Prostate gland (tissue), 2 donors: ENCODE results near the gene KXD1.

ENCODE experiments used
- POLR2A ChIP-seq: fragments of 450-650 bp; IDR thresholded peaks from one replicate; pipeline ENCODE4 v1.6.1; 2016; ENCODE audit warnings: antibody characterized with exemption, mild to moderate bottlenecking
- TF ChIP-seq, protein P1 (sequence below), 4 experiments: fragments of 200-600 bp in 2 of 4; fragments of 450-650 bp in 2 of 4; sonication (generic) in 2 of 4; IDR thresholded peaks; 1 replicate in 3 of 4; 2 replicates in 1 of 4; pipeline ENCODE4 v1.5.1; 2016 to 2019; ENCODE audit warnings: antibody characterized with exemption in 4 of 4, mild to moderate bottlenecking in 2 of 4, moderate library complexity in 2 of 4

- TF ChIP-seq POLR2A: no peak
- TF ChIP-seq, protein P1, sequence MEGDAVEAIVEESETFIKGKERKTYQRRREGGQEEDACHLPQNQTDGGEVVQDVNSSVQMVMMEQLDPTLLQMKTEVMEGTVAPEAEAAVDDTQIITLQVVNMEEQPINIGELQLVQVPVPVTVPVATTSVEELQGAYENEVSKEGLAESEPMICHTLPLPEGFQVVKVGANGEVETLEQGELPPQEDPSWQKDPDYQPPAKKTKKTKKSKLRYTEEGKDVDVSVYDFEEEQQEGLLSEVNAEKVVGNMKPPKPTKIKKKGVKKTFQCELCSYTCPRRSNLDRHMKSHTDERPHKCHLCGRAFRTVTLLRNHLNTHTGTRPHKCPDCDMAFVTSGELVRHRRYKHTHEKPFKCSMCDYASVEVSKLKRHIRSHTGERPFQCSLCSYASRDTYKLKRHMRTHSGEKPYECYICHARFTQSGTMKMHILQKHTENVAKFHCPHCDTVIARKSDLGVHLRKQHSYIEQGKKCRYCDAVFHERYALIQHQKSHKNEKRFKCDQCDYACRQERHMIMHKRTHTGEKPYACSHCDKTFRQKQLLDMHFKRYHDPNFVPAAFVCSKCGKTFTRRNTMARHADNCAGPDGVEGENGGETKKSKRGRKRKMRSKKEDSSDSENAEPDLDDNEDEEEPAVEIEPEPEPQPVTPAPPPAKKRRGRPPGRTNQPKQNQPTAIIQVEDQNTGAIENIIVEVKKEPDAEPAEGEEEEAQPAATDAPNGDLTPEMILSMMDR (IDR thresholded peaks at IDR 0.05): no peak
Observed at GRCh38 chr19:18574691-18575291, 17.1 kb downstream of the KXD1 start.
